Karpas-422 (cell line): ENCODE results near the gene ASPHD1. TPM values are rescaled to one million over a fixed set of nuclear protein-coding genes. Genes with fewer than 3 reads are reported as not detected.

ENCODE experiments used
- DNase-seq: peaks from one replicate; pipeline ENCODE4 v3.0.0-alpha.2; 2015
- H2AFZ ChIP-seq: fragments of 200-600 bp; sonication (generic); 2 replicates; pipeline ENCODE4 v1.6.1; 2014; ENCODE audit warnings: antibody characterized with exemption, low read length, mixed read lengths
- H3K27ac ChIP-seq: fragments of 200-600 bp; sonication (generic); 2 replicates; pipeline ENCODE4 v1.5.1; 2014; ENCODE audit warnings: mild to moderate bottlenecking, low read length, moderate library complexity
- H3K27me3 ChIP-seq: fragments of 200-600 bp; sonication (generic); 2 replicates; pipeline ENCODE4 v1.6.1; 2014; ENCODE audit warnings: low read length, mixed read lengths
- H3K36me3 ChIP-seq: fragments of 200-600 bp; sonication (generic); 2 replicates; pipeline ENCODE4 v1.6.1; 2014; ENCODE audit warnings: low read length, mixed read lengths; ENCODE audit not compliant: insufficient read depth
- H3K4me1 ChIP-seq: fragments of 200-600 bp; sonication (generic); 2 replicates; pipeline ENCODE4 v1.6.1; 2014; ENCODE audit warnings: mild to moderate bottlenecking, low read length, mixed read lengths
- H3K4me2 ChIP-seq: fragments of 200-600 bp; sonication (generic); 2 replicates; pipeline ENCODE4 v1.6.1; 2014; ENCODE audit warnings: low read length, low read depth, mild to moderate bottlenecking; ENCODE audit not compliant: poor library complexity, severe bottlenecking
- H3K4me3 ChIP-seq: fragments of 200-600 bp; sonication (generic); 2 replicates; pipeline ENCODE4 v1.5.1; 2014; ENCODE audit warnings: mild to moderate bottlenecking, antibody characterized with exemption, low read length, mixed read lengths
- H3K79me2 ChIP-seq: fragments of 200-600 bp; sonication (generic); 2 replicates; pipeline ENCODE4 v1.6.1; 2014; ENCODE audit warnings: mild to moderate bottlenecking, low read length, mixed read lengths
- H3K9ac ChIP-seq: fragments of 200-600 bp; sonication (generic); 2 replicates; pipeline ENCODE4 v1.6.0; 2014; ENCODE audit warnings: low read length
- H3K9me2 ChIP-seq: fragments of 200-600 bp; sonication (generic), shearing (Covaris generic); replicated peaks from 2 replicates; pipeline ENCODE4 v1.6.0; 2014; ENCODE audit warnings: mild to moderate bottlenecking, low read length, moderate library complexity; ENCODE audit not compliant: insufficient read depth
- H3K9me3 ChIP-seq: fragments of 300-700, 200-600 bp; sonication (generic); 2 replicates; pipeline ENCODE4 v1.6.1; 2014; ENCODE audit warnings: low read length, mixed read lengths
- H4K20me1 ChIP-seq: fragments of 200-600 bp; sonication (generic); 2 replicates; pipeline ENCODE4 v1.6.1; 2014; ENCODE audit warnings: mild to moderate bottlenecking, antibody characterized with exemption, low read length, low read depth; ENCODE audit not compliant: insufficient read depth
- total RNA-seq: library from RNA; depleted of rRNA; stranded (reverse); fragments of >200 nt; shearing (Covaris generic); gene quantifications from 2 replicates; pipeline ENCODE4 v1.2.3, GENCODE V29; 2014; ENCODE audit warnings: low replicate concordance

The ASPHD1 gene
- total RNA-seq, 1 experiment from 2014 or later: 0.19 TPM

- no peaks in the 10 kb centered on the region for H3K27me3 ChIP-seq
- H3K79me2 ChIP-seq: 0 out of 2 replicates have a peak, but pooled peaks cover 8% of the 10 kb centered on the region
- H4K20me1 ChIP-seq: no peaks in the 10 kb centered on the region
- no peak overlapping the region for H3K9ac ChIP-seq
- H3K4me3 ChIP-seq: no peak overlapping the region
- peaks cover 17% of the 10 kb centered on the region for H3K36me3 ChIP-seq
- H3K27ac ChIP-seq: no peak overlapping the region
- no peak for DNase-seq
- no peaks in the 10 kb centered on the region for H3K9me2 ChIP-seq
- H3K9me3 ChIP-seq: no peaks in the 10 kb centered on the region
- H3K4me1 ChIP-seq: peaks cover 8% of the 10 kb centered on the region
- H2AFZ ChIP-seq: no peak overlapping the region
- no peak overlapping the region for H3K4me2 ChIP-seq
These were observed 16.7 kb downstream of the ASPHD1 start for GRCh38 chr16:29916979-29917378.

DNA sequence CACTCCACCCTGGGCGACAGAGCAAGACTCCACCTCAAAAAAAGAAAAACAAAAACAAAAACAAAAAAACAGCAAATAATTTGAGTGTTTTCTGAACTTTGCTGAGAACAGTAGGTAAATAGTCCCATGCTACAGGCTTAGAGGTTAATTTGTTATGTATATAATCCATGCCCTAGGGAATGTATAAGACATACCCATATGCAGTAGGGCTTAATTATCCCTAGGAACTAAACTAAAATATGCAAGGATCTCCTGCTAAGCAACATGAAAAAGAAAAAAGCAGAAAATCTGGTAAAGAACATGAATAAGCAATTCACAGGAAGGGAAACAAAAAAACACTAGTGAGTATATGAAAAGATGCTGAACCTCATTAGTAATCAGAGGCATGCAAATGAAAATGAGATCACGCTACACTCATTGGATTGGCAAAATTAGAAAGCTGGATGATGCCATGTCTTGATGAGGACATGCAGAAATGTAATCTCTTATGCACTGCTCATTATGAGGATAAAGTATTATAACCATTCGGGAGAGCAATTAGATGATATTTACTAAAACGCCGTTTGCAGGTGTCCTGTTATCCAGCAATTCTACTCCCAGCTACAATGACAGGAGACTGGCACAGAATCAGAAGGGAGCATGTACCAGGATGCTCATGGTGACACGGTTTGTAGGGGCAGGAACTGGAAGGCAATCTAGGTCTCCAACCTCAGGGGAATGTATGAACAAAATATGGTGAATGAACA lies 20.2 kb downstream of the ASPHD1 start:
- H3K4me2 ChIP-seq: no peak overlapping the region
- peaks cover 20% of the 10 kb centered on the region for H3K4me1 ChIP-seq
- H2AFZ ChIP-seq: no peak overlapping the region
- H3K79me2 ChIP-seq: peaks cover 32% of the 10 kb centered on the region
- H4K20me1 ChIP-seq: peaks cover 4% of the 10 kb centered on the region; the same call in 1 of the 2 replicates
- no peaks in the 10 kb centered on the region for H3K27me3 ChIP-seq
- H3K9ac ChIP-seq: no peak overlapping the region
- H3K27ac ChIP-seq: no peak overlapping the region
- no peaks in the 10 kb centered on the region for H3K9me3 ChIP-seq
- H3K9me2 ChIP-seq: no peaks in the 10 kb centered on the region
- peak; percentile 40 for DNase-seq
- peaks cover 22% of the 10 kb centered on the region for H3K36me3 ChIP-seq
- H3K4me3 ChIP-seq: no peak overlapping the region

DNA sequence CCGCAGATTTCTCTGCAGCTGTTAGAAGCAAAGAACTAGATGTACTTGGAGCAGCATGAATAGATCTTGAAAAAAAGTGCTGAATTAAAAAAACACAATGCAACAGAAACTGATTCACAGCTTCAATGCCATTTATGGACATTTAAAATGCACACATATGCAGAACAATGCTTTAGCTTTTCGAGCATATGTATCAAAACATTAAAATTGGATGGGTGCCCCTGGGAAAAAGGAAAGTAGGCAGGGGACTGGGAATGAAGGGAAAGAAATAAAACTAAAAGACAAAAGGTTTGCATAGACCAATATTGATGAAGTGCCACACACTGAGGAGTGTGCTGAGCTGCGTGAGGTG lies 20.7 kb downstream of the ASPHD1 start:
- H3K79me2 ChIP-seq: peaks cover 37% of the 10 kb centered on the region
- no peak overlapping the region for H2AFZ ChIP-seq

DNA sequence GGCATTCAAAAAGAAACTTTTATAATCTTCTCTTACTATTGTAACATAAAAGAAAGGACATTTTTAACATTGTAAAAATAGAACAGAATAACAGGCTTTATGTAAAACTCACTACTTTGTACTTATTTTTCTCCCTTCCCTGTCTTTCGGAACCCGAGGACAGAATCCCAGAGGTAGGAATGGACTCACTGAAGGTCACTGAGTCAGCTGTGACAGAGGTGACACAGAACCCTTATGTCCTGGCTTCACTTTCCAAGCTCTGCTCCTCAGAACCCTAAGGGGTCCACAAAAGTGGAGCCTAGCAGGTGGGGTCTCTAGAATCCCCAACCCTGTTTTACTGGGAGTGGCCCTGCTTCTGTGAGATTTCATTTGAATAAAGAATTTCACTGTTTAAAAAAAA lies 22.0 kb downstream of the ASPHD1 start:
- Histone ChIP-seq H3K27me3 (no peaks in the 10 kb centered on the region), H2AFZ (no peak overlapping the region), H3K9me3 (no peaks in the 10 kb centered on the region), H3K9me2 (no peaks in the 10 kb centered on the region), H3K4me2 (no peak overlapping the region), H3K9ac (no peak overlapping the region), H3K4me1 (peaks cover 27% of the 10 kb centered on the region), H3K79me2 (peaks cover 37% of the 10 kb centered on the region), H3K36me3 (peaks cover 22% of the 10 kb centered on the region), H4K20me1 (peaks cover 4% of the 10 kb centered on the region; the same call in 1 of the 2 replicates), H3K4me3 (no peak overlapping the region), H3K27ac (no peak overlapping the region)
- DNase-seq: no peak

More for the DNA sequence above, 20.7 kb downstream of the ASPHD1 start:
- DNase-seq: no peak
- peaks cover 22% of the 10 kb centered on the region for H3K36me3 ChIP-seq
- no peaks in the 10 kb centered on the region for H3K27me3 ChIP-seq
- peaks cover 4% of the 10 kb centered on the region; the same call in 1 of the 2 replicates for H4K20me1 ChIP-seq
- H3K4me1 ChIP-seq: peaks cover 20% of the 10 kb centered on the region
- H3K4me3 ChIP-seq: no peak overlapping the region
- no peak overlapping the region for H3K4me2 ChIP-seq
- no peak overlapping the region for H3K9ac ChIP-seq
- H3K27ac ChIP-seq: no peak overlapping the region
- no peaks in the 10 kb centered on the region for H3K9me2 ChIP-seq
- H3K9me3 ChIP-seq: no peaks in the 10 kb centered on the region

DNA sequence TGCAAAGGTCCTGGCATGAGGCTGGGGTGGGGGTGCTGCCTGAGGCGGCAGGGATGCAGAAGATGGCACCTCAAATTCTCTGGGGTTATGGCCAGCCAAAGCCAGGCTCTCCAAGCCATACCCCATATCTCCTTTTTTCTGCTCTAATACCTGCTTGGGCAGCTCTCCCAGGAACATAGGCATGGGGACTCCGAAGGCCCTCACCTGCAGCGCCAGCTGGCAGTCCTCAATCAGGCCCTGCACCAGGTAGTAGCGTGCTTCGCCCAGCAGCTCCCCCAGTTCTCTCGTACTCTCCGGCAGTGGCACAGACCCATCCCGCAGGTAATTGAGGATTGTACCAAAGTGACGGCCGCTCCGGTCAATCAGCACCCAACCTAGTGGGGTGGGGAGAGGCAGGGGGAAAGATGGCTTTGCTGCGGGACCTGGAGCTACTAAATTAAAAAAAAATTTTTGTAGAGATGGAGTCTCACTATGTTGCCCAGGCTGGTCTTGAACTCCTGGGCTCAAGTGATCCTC lies 22.8 kb downstream of the ASPHD1 start:
- H3K9me2 ChIP-seq: no peaks in the 10 kb centered on the region
- peaks cover 27% of the 10 kb centered on the region for H3K4me1 ChIP-seq
- H3K79me2 ChIP-seq: peaks cover 37% of the 10 kb centered on the region
- H3K27me3 ChIP-seq: no peaks in the 10 kb centered on the region
- H2AFZ ChIP-seq: no peak overlapping the region
- H3K27ac ChIP-seq: no peak overlapping the region
- no peak overlapping the region for H3K4me3 ChIP-seq
- no peak overlapping the region for H3K9ac ChIP-seq
- H3K4me2 ChIP-seq: no peak overlapping the region
- H3K9me3 ChIP-seq: no peaks in the 10 kb centered on the region
- DNase-seq: no peak
- H4K20me1 ChIP-seq: peaks cover 4% of the 10 kb centered on the region; the same call in 1 of the 2 replicates
- H3K36me3 ChIP-seq: peaks cover 22% of the 10 kb centered on the region

- Histone ChIP-seq H3K4me1 (peaks cover 27% of the 10 kb centered on the region), H3K9me3 (no peaks in the 10 kb centered on the region), H3K4me3 (peak overlapping the region; percentile 83), H3K36me3 (peaks cover 14% of the 10 kb centered on the region; the same call in 1 of the 2 replicates), H3K79me2 (peaks cover 37% of the 10 kb centered on the region), H3K27ac (peak overlapping the region; percentile 8; the same call in 1 of the 2 replicates), H3K4me2 (peak overlapping the region; percentile 99), H3K27me3 (no peaks in the 10 kb centered on the region), H2AFZ (no peak overlapping the region), H4K20me1 (peaks cover 4% of the 10 kb centered on the region; the same call in 1 of the 2 replicates), H3K9ac (peak overlapping the region; percentile 77), H3K9me2 (no peaks in the 10 kb centered on the region)
- peak; percentile 52 for DNase-seq
These were observed 24.9 kb downstream of the ASPHD1 start for GRCh38 chr16:29925105-29925756.

DNA sequence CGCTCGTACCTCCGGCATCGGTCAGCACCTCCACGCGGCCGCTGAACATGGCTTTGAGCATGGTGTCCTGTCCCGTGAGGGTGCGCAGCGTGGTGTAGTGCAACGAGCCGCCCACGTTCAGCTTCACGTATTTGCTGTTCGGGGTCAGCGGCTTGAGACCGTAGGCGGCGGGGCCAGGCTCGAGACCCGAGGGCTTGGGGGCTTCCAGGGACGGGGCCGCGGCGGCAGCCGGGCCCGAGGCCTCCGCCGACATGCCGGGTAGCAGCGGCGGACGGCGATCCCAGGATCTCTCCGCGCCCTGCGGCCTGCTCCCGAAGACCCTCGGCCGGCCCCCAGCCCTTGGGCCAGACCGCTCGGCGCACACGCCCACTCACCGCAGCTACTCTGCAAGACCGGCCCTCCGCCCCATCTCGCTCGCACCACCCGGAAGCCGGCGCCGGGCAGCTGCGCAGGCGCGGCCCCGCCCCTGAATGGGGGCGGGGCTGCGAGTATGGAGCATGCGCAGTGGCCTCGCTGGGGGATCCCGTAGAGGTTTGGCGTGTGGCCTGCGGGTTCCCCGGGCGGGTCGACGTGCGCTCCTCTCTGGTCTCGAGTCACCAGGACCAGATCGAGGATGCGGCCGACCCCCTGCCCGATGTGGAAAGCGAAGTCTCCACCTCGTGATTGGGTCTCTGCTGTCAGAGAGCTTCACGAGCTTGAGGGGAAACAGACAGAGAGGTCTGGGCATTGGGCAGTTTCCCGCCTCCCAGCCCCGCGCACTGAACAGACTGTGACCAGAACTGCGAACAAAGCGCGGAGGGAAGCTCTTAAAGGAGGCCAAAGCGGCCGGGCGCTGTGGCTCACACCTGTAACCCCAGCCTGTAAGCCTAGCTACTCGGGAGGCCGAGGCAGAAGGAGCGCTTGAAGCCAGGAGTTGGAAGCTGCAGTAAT lies 25.8 kb downstream of the ASPHD1 start, which contains the start of gene KCTD13:
Gene KCTD13 (minus strand): TSS at position 446 of the 930 bp plus-strand sequence. CDS start 193 bp downstream, at position 253.
- H3K36me3 ChIP-seq: peaks cover 7% of the 10 kb centered on the region; the same call in 1 of the 2 replicates
- H3K4me2 ChIP-seq: peak within 1 kb of the TSS; percentile 99
- H2AFZ ChIP-seq: peak within 1 kb of the TSS; percentile 77; the same call in 1 of the 2 replicates
- no peaks in the 10 kb centered on the region for H3K9me2 ChIP-seq
- DNase-seq: peak; percentile 92
- H4K20me1 ChIP-seq: peaks cover 4% of the 10 kb centered on the region; the same call in 1 of the 2 replicates
- peaks cover 32% of the 10 kb centered on the region for H3K79me2 ChIP-seq
- H3K27me3 ChIP-seq: no peaks in the 10 kb centered on the region
- peak within 1 kb of the TSS; percentile 83 for H3K4me3 ChIP-seq
- H3K4me1 ChIP-seq: peaks cover 21% of the 10 kb centered on the region
- H3K9me3 ChIP-seq: no peaks in the 10 kb centered on the region
- peak within 1 kb of the TSS; percentile 8; the same call in 1 of the 2 replicates for H3K27ac ChIP-seq
- H3K9ac ChIP-seq: peak within 1 kb of the TSS; percentile 77
